ENCODE results near the gene SLC49A3. TPM values are rescaled to one million over a fixed set of nuclear protein-coding genes. Genes with fewer than 3 reads are reported as not detected.

The SLC49A3 gene
- total and polyA plus RNA-seq, 2 of the 4 experiments (the other 2 are of a cell fraction) = under 0.01 to 0.32 TPM

DNA sequence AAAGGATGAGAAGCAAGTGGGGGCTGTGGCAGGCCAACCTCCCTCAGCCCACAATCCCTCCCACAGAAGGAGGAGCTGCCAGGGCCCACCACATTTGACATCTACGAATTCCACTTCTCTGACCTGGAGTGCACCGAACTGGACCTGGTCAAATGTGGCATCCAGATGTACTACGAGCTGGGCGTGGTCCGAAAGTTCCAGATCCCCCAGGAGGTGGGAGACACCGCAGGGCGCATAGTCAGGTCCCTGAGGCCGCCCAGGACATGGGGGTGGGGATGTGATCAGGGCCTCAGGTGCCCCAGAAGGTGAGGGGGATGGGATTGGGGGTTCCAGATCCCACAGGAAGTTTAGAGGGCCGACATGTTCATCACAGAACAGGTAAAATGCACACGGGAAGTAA lies 28.6 kb downstream of the SLC49A3 start:
- intact Hi-C loops (cut with micrococcal nuclease) = no loop called here
- no peak overlapping the region for H3K4me2 ChIP-seq (ENCODE audit: low read depth, low read length)
- H3K4me1 ChIP-seq (ENCODE audit: control insufficient read depth, insufficient read depth, low read length) = no peaks in the 10 kb centered on the region
- no peaks in the 10 kb centered on the region for H3K9me1 ChIP-seq (ENCODE audit: insufficient read depth, low read length)
- BruUV-seq (replicated peaks) = no TSS peak
- no peak overlapping the region for H2AK9ac ChIP-seq (replicated peaks; ENCODE audit: low read depth, low read length, poor library complexity)
- no peaks in the 10 kb centered on the region for H3K79me1 ChIP-seq (ENCODE audit: low read depth in 1 of 2, low read length in 2 of 2)
- no peaks in the 10 kb centered on the region for H3K36me3 ChIP-seq (ENCODE audit: control insufficient read depth, insufficient read depth, low read length)
- no peak overlapping the region for H3K4ac ChIP-seq (ENCODE audit: low read depth, low read length)
- ATAC-seq (ENCODE audit: low read depth) (no peak), DNase-seq (no peak)
- H3K9ac ChIP-seq (ENCODE audit: low read depth, low read length) = no peak overlapping the region
- POLR2A ChIA-PET (ENCODE audit: unreplicated experiment) = no interaction called here
- no peak overlapping the region for H3K18ac ChIP-seq (ENCODE audit: low read depth, low read length)
- no peak overlapping the region for H2BK15ac ChIP-seq (ENCODE audit: low read depth, low read length)
- H3K14ac ChIP-seq (replicated peaks; ENCODE audit: low read depth, low read length) = no peak overlapping the region
- CTCF ChIA-PET = no interaction called here
- peaks cover 18% of the 10 kb centered on the region for H3K9me3 ChIP-seq (ENCODE audit: control insufficient read depth, insufficient read depth, low read length)
- H2AK5ac ChIP-seq (ENCODE audit: low read depth, low read length) = no peak overlapping the region
- H4K5ac ChIP-seq (ENCODE audit: low read depth, low read length) = no peak overlapping the region
- H4K8ac ChIP-seq (ENCODE audit: low read depth in 2 of 2, low read length in 2 of 2) = no peak overlapping the region
- no peak overlapping the region for H3K56ac ChIP-seq (ENCODE audit: extremely low read depth, insufficient read depth, low read length)
- H4K91ac ChIP-seq (ENCODE audit: insufficient read depth, low read depth, low read length) = no peak overlapping the region
- TF ChIP-seq MAFK (IDR thresholded peaks at IDR 0.05; ENCODE audit: low read depth, low read length) (no peak), MAZ (IDR thresholded peaks at IDR 0.05; ENCODE audit: borderline replicate concordance, low read depth, low read length) (no peak), NFE2L2 (IDR thresholded peaks at IDR 0.05; ENCODE audit: low read depth, low read length) (no peak), CHD1 (IDR thresholded peaks at IDR 0.05; ENCODE audit: low read depth, low read length) (no peak), RAD21 (IDR thresholded peaks at IDR 0.05; ENCODE audit: low read length) (no peak)
- H3K27me3 ChIP-seq (ENCODE audit: control insufficient read depth, insufficient read depth, low read length) = peaks cover 4% of the 10 kb centered on the region; the same call in 1 of the 2 replicates
- no peak overlapping the region for H3K4me3 ChIP-seq (ENCODE audit: insufficient read depth, low read depth, low read length)
- dilution Hi-C loops (cut with HindIII; ENCODE audit: low sequenced_read_pairs, unreplicated experiment) = no loop called here
- no peaks in the 10 kb centered on the region for H4K20me1 ChIP-seq (ENCODE audit: insufficient read depth, low read length)
- no peak overlapping the region for H2BK5ac ChIP-seq (ENCODE audit: low read depth, low read length, poor library complexity, severe bottlenecking)
- no peak overlapping the region for H3K23ac ChIP-seq (ENCODE audit: low read depth, low read length)
- H3K27ac ChIP-seq (ENCODE audit: insufficient read depth, low read length) = no peak overlapping the region
- no peak overlapping the region for H2AFZ ChIP-seq (replicated peaks; ENCODE audit: low read length, poor library complexity)
- no peak overlapping the region for H2BK20ac ChIP-seq (ENCODE audit: low read depth, low read length)
- 66% methylated on average over 2 of the region's 10 CpGs; no CpG with 5 or more reads in 1 of the 2 experiments for WGBS, 2 experiments (ENCODE audit: extremely low coverage in 2 of 2, insufficient read length in 1 of 2)
- no peak overlapping the region for H2BK120ac ChIP-seq (ENCODE audit: low read depth, low read length)
- in situ Hi-C loops (cut with MboI; ENCODE audit: low sequenced_read_pairs) = no loop called here
